WTC11 (cell line): ENCODE results near the gene ZDHHC18.

Source experiments
- ATF2 ChIP-seq: sonication (generic); formaldehyde crosslinking; IDR thresholded peaks from 2 replicates; pipeline ENCODE4 v1.8.1; 2022; ENCODE audit warnings: low read depth, missing genetic modification reagents, borderline replicate concordance
- CTCF ChIP-seq: fragments of 200-600 bp; IDR thresholded peaks from 2 replicates; pipeline ENCODE4 v1.8.0; 2022; ENCODE audit warnings: antibody characterized with exemption
- ELF4 ChIP-seq: sonication (generic); formaldehyde crosslinking; IDR thresholded peaks from 2 replicates; pipeline ENCODE4 v1.8.1; 2022; ENCODE audit warnings: low read depth, mild to moderate bottlenecking, moderate library complexity, missing genetic modification reagents
- JUN ChIP-seq: sonication (generic); formaldehyde crosslinking; IDR thresholded peaks from 2 replicates; pipeline ENCODE4 v1.8.0; 2023; ENCODE audit warnings: mild to moderate bottlenecking, missing genetic modification reagents
- KAT7 ChIP-seq: sonication (generic); formaldehyde crosslinking; IDR thresholded peaks from 2 replicates; pipeline ENCODE4 v1.8.1; 2023; ENCODE audit warnings: missing genetic modification reagents, mild to moderate bottlenecking, borderline replicate concordance
- MAX ChIP-seq: sonication (generic); formaldehyde crosslinking; IDR thresholded peaks from 2 replicates; pipeline ENCODE4 v1.8.0; 2022; ENCODE audit warnings: mild to moderate bottlenecking, missing genetic modification reagents
- STAT6 ChIP-seq: sonication (generic); formaldehyde crosslinking; conservative IDR thresholded peaks from 2 replicates; pipeline ENCODE4 v1.8.1; 2023; ENCODE audit warnings: mild to moderate bottlenecking, low read depth, missing genetic modification reagents, moderate library complexity
- TEAD4 ChIP-seq: sonication (generic); formaldehyde crosslinking; IDR thresholded peaks from 2 replicates; pipeline ENCODE4 v1.8.0; 2022; ENCODE audit warnings: mild to moderate bottlenecking, missing genetic modification reagents
- ZNF219 ChIP-seq: sonication (generic); formaldehyde crosslinking; IDR thresholded peaks from 2 replicates; pipeline ENCODE4 v1.8.0; 2023; ENCODE audit warnings: missing genetic modification reagents, mild to moderate bottlenecking, borderline replicate concordance
- ZNF512 ChIP-seq: sonication (generic); formaldehyde crosslinking; IDR thresholded peaks from 2 replicates; pipeline ENCODE4 v1.8.1; 2022; ENCODE audit warnings: missing genetic modification reagents, borderline replicate concordance
- TF ChIP-seq, protein P1 (sequence below): sonication (generic); formaldehyde crosslinking; IDR thresholded peaks from 2 replicates; pipeline ENCODE4 v1.8.0; 2022; ENCODE audit warnings: mild to moderate bottlenecking, missing genetic modification reagents
- TF ChIP-seq, protein P2 (sequence below): sonication (generic); formaldehyde crosslinking; IDR thresholded peaks from 2 replicates; pipeline ENCODE4 v1.8.1; 2023; ENCODE audit warnings: mild to moderate bottlenecking, missing genetic modification reagents, moderate library complexity

DNA sequence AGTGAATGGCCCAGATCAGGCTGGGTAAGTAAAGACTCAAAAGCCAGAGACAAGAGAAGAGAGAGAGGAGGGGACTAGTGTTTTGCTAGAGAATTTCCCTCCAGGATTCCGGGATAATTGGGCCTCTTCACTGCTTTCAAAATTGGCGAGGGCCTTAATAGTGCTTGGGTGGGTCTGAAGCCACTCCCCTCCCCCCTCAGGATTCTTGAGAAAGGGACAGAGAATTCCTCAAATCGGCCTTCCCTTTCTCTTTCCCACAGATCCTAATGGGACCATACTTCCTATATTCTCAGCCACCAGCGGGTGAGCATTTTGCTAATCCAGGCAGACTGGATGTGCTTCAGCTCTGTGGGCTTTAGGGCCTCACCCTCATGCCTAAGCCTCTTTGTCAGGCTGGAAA is 48.4 kb downstream of the ZDHHC18 start:
- TF ChIP-seq ATF2: no peak
- TF ChIP-seq JUN (CRISPR knock-in tag): no peak
- TF ChIP-seq CTCF: no peak
- TF ChIP-seq, protein P1, sequence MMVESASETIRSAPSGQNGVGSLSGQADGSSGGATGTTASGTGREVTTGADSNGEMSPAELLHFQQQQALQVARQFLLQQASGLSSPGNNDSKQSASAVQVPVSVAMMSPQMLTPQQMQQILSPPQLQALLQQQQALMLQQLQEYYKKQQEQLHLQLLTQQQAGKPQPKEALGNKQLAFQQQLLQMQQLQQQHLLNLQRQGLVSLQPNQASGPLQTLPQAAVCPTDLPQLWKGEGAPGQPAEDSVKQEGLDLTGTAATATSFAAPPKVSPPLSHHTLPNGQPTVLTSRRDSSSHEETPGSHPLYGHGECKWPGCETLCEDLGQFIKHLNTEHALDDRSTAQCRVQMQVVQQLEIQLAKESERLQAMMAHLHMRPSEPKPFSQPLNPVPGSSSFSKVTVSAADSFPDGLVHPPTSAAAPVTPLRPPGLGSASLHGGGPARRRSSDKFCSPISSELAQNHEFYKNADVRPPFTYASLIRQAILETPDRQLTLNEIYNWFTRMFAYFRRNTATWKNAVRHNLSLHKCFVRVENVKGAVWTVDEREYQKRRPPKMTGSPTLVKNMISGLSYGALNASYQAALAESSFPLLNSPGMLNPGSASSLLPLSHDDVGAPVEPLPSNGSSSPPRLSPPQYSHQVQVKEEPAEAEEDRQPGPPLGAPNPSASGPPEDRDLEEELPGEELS (CRISPR knock-in tag): no peak
- no peak for TF ChIP-seq MAX (CRISPR knock-in tag)
- no peak for TF ChIP-seq ELF4 (CRISPR knock-in tag)
- TF ChIP-seq, protein P2, sequence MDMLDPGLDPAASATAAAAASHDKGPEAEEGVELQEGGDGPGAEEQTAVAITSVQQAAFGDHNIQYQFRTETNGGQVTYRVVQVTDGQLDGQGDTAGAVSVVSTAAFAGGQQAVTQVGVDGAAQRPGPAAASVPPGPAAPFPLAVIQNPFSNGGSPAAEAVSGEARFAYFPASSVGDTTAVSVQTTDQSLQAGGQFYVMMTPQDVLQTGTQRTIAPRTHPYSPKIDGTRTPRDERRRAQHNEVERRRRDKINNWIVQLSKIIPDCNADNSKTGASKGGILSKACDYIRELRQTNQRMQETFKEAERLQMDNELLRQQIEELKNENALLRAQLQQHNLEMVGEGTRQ (CRISPR knock-in tag): no peak
- no peak for TF ChIP-seq ZNF219
- no peak for TF ChIP-seq TEAD4
- TF ChIP-seq ZNF512 (CRISPR knock-in tag): no peak
- no peak for TF ChIP-seq STAT6 (CRISPR knock-in tag)
- no peak for TF ChIP-seq KAT7 (CRISPR knock-in tag)
